IMR-90 (cell line): ENCODE measurements around the gene TNRC6B. TPM values are rescaled to one million over a fixed set of nuclear protein-coding genes. Genes with fewer than 3 reads are reported as not detected.

Experiments used
- ATAC-seq: fragments of 200-7000 bp; cut with Tn5 transposase; 2 replicates; pipeline ENCODE4 v1.9.1; 2020; ENCODE audit warnings: low read depth, mild to moderate bottlenecking, moderate library complexity
- BruUV-seq: library from RNA; stranded (reverse); fragments of 400-500 nt; replicated peaks from 2 replicates; lab custom pipeline; 2021; lab: Mats Ljungman, UMichigan
- CTCF ChIA-PET: fragments of 300-600 bp; formaldehyde crosslinking; extraction: SDS; loops from one replicate; lab custom pipeline; 2021; ENCODE audit warnings: antibody characterized with exemption; lab: Yijun Ruan, JAX
- POLR2A ChIA-PET: fragments of 300-600 bp; sonication (Branson Sonifier 250); formaldehyde crosslinking; loops from one replicate; lab custom pipeline; 2022; ENCODE audit warnings: antibody characterized with exemption; ENCODE audit not compliant: unreplicated experiment; lab: Charles Lee
- DNase-seq: peaks from one replicate; pipeline ENCODE4 v3.0.0; 2013
- H2AFZ ChIP-seq: replicated peaks from 2 replicates; pipeline ENCODE3; 2013; ENCODE audit warnings: low read length, mild to moderate bottlenecking; ENCODE audit not compliant: poor library complexity
- H2AK5ac ChIP-seq: 2 replicates; pipeline ENCODE4 v1.6.1; 2013; ENCODE audit warnings: low read depth, low read length, inconsistent platforms
- H2AK9ac ChIP-seq: replicated peaks from 2 replicates; pipeline ENCODE3; 2013; ENCODE audit warnings: mild to moderate bottlenecking, low read depth, low read length, moderate library complexity; ENCODE audit not compliant: poor library complexity
- H2BK120ac ChIP-seq: 2 replicates; pipeline ENCODE4 v1.6.1; 2013; ENCODE audit warnings: low read depth, low read length, inconsistent platforms
- H2BK15ac ChIP-seq: 3 replicates; pipeline ENCODE4 v1.6.1; 2013; ENCODE audit warnings: low read depth, low read length, inconsistent platforms
- H2BK20ac ChIP-seq: 2 replicates; pipeline ENCODE4 v1.6.1; 2013; ENCODE audit warnings: low read depth, mild to moderate bottlenecking, inconsistent platforms, low read length, moderate library complexity
- H2BK5ac ChIP-seq: 2 replicates; pipeline ENCODE4 v1.6.1; 2013; ENCODE audit warnings: mild to moderate bottlenecking, low read depth, low read length, inconsistent platforms; ENCODE audit not compliant: poor library complexity, severe bottlenecking
- H3K14ac ChIP-seq: replicated peaks from 2 replicates; pipeline ENCODE4 v1.6.1; 2013; ENCODE audit warnings: low read depth, low read length, inconsistent platforms
- H3K18ac ChIP-seq: 2 replicates; pipeline ENCODE4 v1.6.1; 2013; ENCODE audit warnings: low read depth, low read length, control low read depth
- H3K23ac ChIP-seq: 2 replicates; pipeline ENCODE4 v1.6.1; 2013; ENCODE audit warnings: low read depth, low read length, inconsistent platforms
- H3K27ac ChIP-seq: 2 replicates; pipeline ENCODE4 v1.5.1; 2013; ENCODE audit warnings: mild to moderate bottlenecking, control low read depth, low read length; ENCODE audit not compliant: insufficient read depth
- H3K27me3 ChIP-seq: 2 replicates; pipeline ENCODE4 v1.6.1; 2013; ENCODE audit warnings: low read length; ENCODE audit not compliant: control insufficient read depth, insufficient read depth
- H3K36me3 ChIP-seq: 2 replicates; pipeline ENCODE4 v1.6.1; 2013; ENCODE audit warnings: low read length, mixed read lengths; ENCODE audit not compliant: control insufficient read depth, insufficient read depth
- H3K4ac ChIP-seq: 2 replicates; pipeline ENCODE4 v1.6.1; 2013; ENCODE audit warnings: low read depth, low read length, inconsistent platforms
- H3K4me1 ChIP-seq: 2 replicates; pipeline ENCODE4 v1.6.1; 2013; ENCODE audit warnings: low read length, mixed read lengths; ENCODE audit not compliant: control insufficient read depth, insufficient read depth
- H3K4me2 ChIP-seq: 2 replicates; pipeline ENCODE4 v1.6.1; 2013; ENCODE audit warnings: low read depth, mild to moderate bottlenecking, control low read depth, low read length, moderate library complexity
- H3K4me3 ChIP-seq: 2 replicates; pipeline ENCODE4 v1.5.1; 2013; ENCODE audit warnings: low read depth, mild to moderate bottlenecking, control low read depth, low read length, moderate library complexity; ENCODE audit not compliant: insufficient read depth
- H3K56ac ChIP-seq: 2 replicates; pipeline ENCODE4 v1.6.1; 2013; ENCODE audit warnings: low read length, inconsistent platforms; ENCODE audit not compliant: insufficient read depth; ENCODE audit errors: extremely low read depth
- H3K79me1 ChIP-seq, 2 experiments: 2 replicates each; pipeline ENCODE4 v1.6.1; 2013; ENCODE audit warnings: low read length in 2 of 2, inconsistent platforms in 1 of 2, low read depth in 1 of 2
- H3K9ac ChIP-seq: 2 replicates; pipeline ENCODE4 v1.6.1; 2013; ENCODE audit warnings: low read depth, low read length, control low read depth
- H3K9me1 ChIP-seq: 2 replicates; pipeline ENCODE4 v1.6.1; 2013; ENCODE audit warnings: low read length, inconsistent platforms; ENCODE audit not compliant: insufficient read depth
- H3K9me3 ChIP-seq: 2 replicates; pipeline ENCODE4 v1.6.1; 2013; ENCODE audit warnings: low read length; ENCODE audit not compliant: control insufficient read depth, insufficient read depth
- H4K20me1 ChIP-seq: 2 replicates; pipeline ENCODE4 v1.6.1; 2013; ENCODE audit warnings: low read length, inconsistent platforms; ENCODE audit not compliant: insufficient read depth
- H4K5ac ChIP-seq: 2 replicates; pipeline ENCODE4 v1.6.1; 2013; ENCODE audit warnings: mild to moderate bottlenecking, low read depth, low read length, control low read depth
- H4K8ac ChIP-seq, 2 experiments: 2 replicates each; pipeline ENCODE4 v1.6.1; 2013; ENCODE audit warnings: low read depth in 2 of 2, low read length in 2 of 2, control low read depth in 1 of 2, inconsistent platforms in 1 of 2
- H4K91ac ChIP-seq: 2 replicates; pipeline ENCODE4 v1.6.1; 2013; ENCODE audit warnings: low read depth, low read length, inconsistent platforms; ENCODE audit not compliant: insufficient read depth
- BHLHE40 ChIP-seq: fragments of 150-350 bp; IDR thresholded peaks from 2 replicates; pipeline ENCODE4 v1.6.1; 2016; ENCODE audit warnings: mild to moderate bottlenecking, low read depth, low read length
- CEBPB ChIP-seq: IDR thresholded peaks from 2 replicates; pipeline ENCODE4 v1.6.1; 2012; ENCODE audit warnings: low read depth, low read length, improper control_type of control experiment
- CHD1 ChIP-seq: IDR thresholded peaks from 2 replicates; pipeline ENCODE4 v1.6.1; 2012; ENCODE audit warnings: low read depth, low read length, improper control_type of control experiment
- CTCF ChIP-seq: conservative IDR thresholded peaks from 2 replicates; pipeline ENCODE4 v1.5.1; 2012; ENCODE audit warnings: mild to moderate bottlenecking, low read depth, low read length, improper control_type of control experiment
- FOS ChIP-seq: fragments of 150-350 bp; IDR thresholded peaks from 2 replicates; pipeline ENCODE4 v1.6.1; 2016; ENCODE audit warnings: low read depth, low read length
- MAFK ChIP-seq: IDR thresholded peaks from 2 replicates; pipeline ENCODE4 v1.6.1; 2012; ENCODE audit warnings: low read depth, low read length, improper control_type of control experiment
- MXI1 ChIP-seq: IDR thresholded peaks from 2 replicates; pipeline ENCODE4 v1.6.1; 2012; ENCODE audit warnings: low read depth, mild to moderate bottlenecking, low read length, moderate library complexity, borderline replicate concordance
- NFE2L2 ChIP-seq: fragments of 150-350 bp; IDR thresholded peaks from 2 replicates; pipeline ENCODE4 v1.6.1; 2016; ENCODE audit warnings: low read depth, mild to moderate bottlenecking, low read length
- RAD21 ChIP-seq: IDR thresholded peaks from 2 replicates; pipeline ENCODE4 v1.6.1; 2012; ENCODE audit warnings: low read length, improper control_type of control experiment
- RCOR1 ChIP-seq: IDR thresholded peaks from 2 replicates; pipeline ENCODE4 v1.6.1; 2012; ENCODE audit warnings: mild to moderate bottlenecking, low read length, improper control_type of control experiment; ENCODE audit not compliant: insufficient replicate concordance
- RFX5 ChIP-seq: IDR thresholded peaks from 2 replicates; pipeline ENCODE4 v1.8.0; 2012; ENCODE audit warnings: low read depth, mild to moderate bottlenecking, low read length, moderate library complexity
- SMC3 ChIP-seq: fragments of 150-350 bp; IDR thresholded peaks from 2 replicates; pipeline ENCODE4 v1.6.1; 2016; ENCODE audit warnings: low read depth, mild to moderate bottlenecking, antibody characterized with exemption, low read length, moderate library complexity
- WGBS, 2 experiments: methylation state at CpG; one replicate each; pipeline versions ENCODE4 v1.1.5 to v1.1.7; 2013; ENCODE audit warnings: missing lambda C conversion rate in 2 of 2; ENCODE audit not compliant: insufficient read length in 1 of 2; ENCODE audit errors: extremely low coverage in 2 of 2; 5-methylcytosine and 5-hydroxymethylcytosine counted together
- dilution Hi-C: fragments of 300-500 bp; cut with HindIII; formaldehyde crosslinking; loops from one replicate; pipeline ENCODE4 v1.14.3; 2018; ENCODE audit warnings: low sequenced_read_pairs; ENCODE audit not compliant: unreplicated experiment
- in situ Hi-C: fragments of 300-500 bp; cut with MboI; formaldehyde crosslinking; loops from 3 replicates; pipeline ENCODE4 v1.14.3; 2019; ENCODE audit warnings: low sequenced_read_pairs, inconsistent platforms, mixed read lengths
- intact Hi-C: fragments of 100-400 bp; cut with micrococcal nuclease; formaldehyde crosslinking; loops from 2 replicates; pipeline ENCODE4 v1.10.0; 2022
- polyA plus RNA-seq, 3 experiments: library from polyadenylated mRNA; depleted of rRNA; stranded (reverse); fragments of >200 nt; gene quantifications; 2 replicates each; pipeline ENCODE4 v1.2.3, GENCODE V29; 2012; ENCODE audit warnings: low replicate concordance in 1 of 3
- total RNA-seq: library from RNA; depleted of rRNA; stranded (reverse); fragments of >200 nt; gene quantifications from 2 replicates; pipeline ENCODE4 v1.2.3, GENCODE V29; 2012
- TF ChIP-seq, protein P1 (sequence below): fragments of 150-350 bp; IDR thresholded peaks from 2 replicates; pipeline ENCODE4 v1.6.1; 2016; ENCODE audit warnings: low read depth, mild to moderate bottlenecking, low read length, moderate library complexity, borderline replicate concordance
- TF ChIP-seq, protein P2 (sequence below): fragments of 150-350 bp; IDR thresholded peaks from 2 replicates; pipeline ENCODE4 v1.6.1; 2017; ENCODE audit warnings: mild to moderate bottlenecking, antibody characterized with exemption, low read length, low read depth

TNRC6B gene
- total and polyA plus RNA-seq, 2 of the 4 experiments (the other 2 are of a cell fraction), result 3.9 to 17.0 TPM

- POLR2A ChIA-PET, result no interaction called here
- H4K8ac ChIP-seq, result no peak overlapping the region
- no peaks in the 10 kb centered on the region for H3K27me3 ChIP-seq
- no peak overlapping the region for H2BK5ac ChIP-seq
- DNase-seq (no peak), ATAC-seq (no peak)
- H3K4ac ChIP-seq, result no peak overlapping the region
- H4K5ac ChIP-seq, result no peak overlapping the region
- CTCF ChIA-PET, result interaction anchor here (0.6 kb wide), 2 partner anchors 56 to 582 kb away, joined by 3 read pairs; no protein-coding TSS in a partner anchor
- no peak overlapping the region for H3K4me2 ChIP-seq
- WGBS, 2 experiments, result no CpG with 5 or more reads among the region's 4 CpGs
- no peak overlapping the region for H4K91ac ChIP-seq
- in situ Hi-C loops, result no loop called here
- H3K79me1 ChIP-seq, result peaks cover 0 to 23% of the 10 kb centered on the region in 2 experiments; a peak in 2 of 4 replicates
- H3K4me3 ChIP-seq, result no peak overlapping the region
- no TSS peak for BruUV-seq
- intact Hi-C loops, result no loop called here
- no peak overlapping the region for H2BK20ac ChIP-seq
- H3K36me3 ChIP-seq, result peaks cover 5% of the 10 kb centered on the region; the same call in 1 of the 2 replicates
- no peak overlapping the region for H3K9ac ChIP-seq
- H3K9me1 ChIP-seq, result peaks cover 12% of the 10 kb centered on the region
- H2AFZ ChIP-seq, result no peak overlapping the region
- H3K14ac ChIP-seq, result no peak overlapping the region
- no peak overlapping the region for H3K18ac ChIP-seq
- no peak overlapping the region for H3K27ac ChIP-seq
- no peak overlapping the region for H2AK5ac ChIP-seq
- dilution Hi-C loops, result no loop called here
- no peak overlapping the region for H2AK9ac ChIP-seq
- no peak overlapping the region for H2BK120ac ChIP-seq
- peaks cover 10% of the 10 kb centered on the region for H3K4me1 ChIP-seq
- H3K56ac ChIP-seq, result no peak overlapping the region
- H2BK15ac ChIP-seq, result no peak overlapping the region
- H4K20me1 ChIP-seq, result no peaks in the 10 kb centered on the region
- H3K23ac ChIP-seq, result no peak overlapping the region
- no peaks in the 10 kb centered on the region for H3K9me3 ChIP-seq
- TF ChIP-seq MXI1 (no peak), RAD21 (no peak), RFX5 (no peak), NFE2L2 (no peak), CHD1 (no peak), CTCF (no peak), FOS (no peak), CEBPB (no peak), BHLHE40 (no peak), MAFK (no peak), RCOR1 (no peak), SMC3 (no peak)
- TF ChIP-seq, protein P1, sequence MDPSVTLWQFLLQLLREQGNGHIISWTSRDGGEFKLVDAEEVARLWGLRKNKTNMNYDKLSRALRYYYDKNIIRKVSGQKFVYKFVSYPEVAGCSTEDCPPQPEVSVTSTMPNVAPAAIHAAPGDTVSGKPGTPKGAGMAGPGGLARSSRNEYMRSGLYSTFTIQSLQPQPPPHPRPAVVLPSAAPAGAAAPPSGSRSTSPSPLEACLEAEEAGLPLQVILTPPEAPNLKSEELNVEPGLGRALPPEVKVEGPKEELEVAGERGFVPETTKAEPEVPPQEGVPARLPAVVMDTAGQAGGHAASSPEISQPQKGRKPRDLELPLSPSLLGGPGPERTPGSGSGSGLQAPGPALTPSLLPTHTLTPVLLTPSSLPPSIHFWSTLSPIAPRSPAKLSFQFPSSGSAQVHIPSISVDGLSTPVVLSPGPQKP, result no peak
- TF ChIP-seq, protein P2, sequence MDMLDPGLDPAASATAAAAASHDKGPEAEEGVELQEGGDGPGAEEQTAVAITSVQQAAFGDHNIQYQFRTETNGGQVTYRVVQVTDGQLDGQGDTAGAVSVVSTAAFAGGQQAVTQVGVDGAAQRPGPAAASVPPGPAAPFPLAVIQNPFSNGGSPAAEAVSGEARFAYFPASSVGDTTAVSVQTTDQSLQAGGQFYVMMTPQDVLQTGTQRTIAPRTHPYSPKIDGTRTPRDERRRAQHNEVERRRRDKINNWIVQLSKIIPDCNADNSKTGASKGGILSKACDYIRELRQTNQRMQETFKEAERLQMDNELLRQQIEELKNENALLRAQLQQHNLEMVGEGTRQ, result no peak
Measured at GRCh38 chr22:40330086-40330485, 152.4 kb downstream of the TNRC6B start.
